ENCODE data around the gene RTKN2. TPM values are rescaled to one million over a fixed set of nuclear protein-coding genes. Genes with fewer than 3 reads are reported as not detected.
"Not testable (repeated sequence)": the region's sequence is repeated elsewhere in the genome, so short reads cannot be mapped to it uniquely, and the experiment has no call there.

The RTKN2 gene
- total and polyA plus RNA-seq, 3 donors from 2014 or later, result 6.3 to 9.1 (median 7.5) TPM

DNA sequence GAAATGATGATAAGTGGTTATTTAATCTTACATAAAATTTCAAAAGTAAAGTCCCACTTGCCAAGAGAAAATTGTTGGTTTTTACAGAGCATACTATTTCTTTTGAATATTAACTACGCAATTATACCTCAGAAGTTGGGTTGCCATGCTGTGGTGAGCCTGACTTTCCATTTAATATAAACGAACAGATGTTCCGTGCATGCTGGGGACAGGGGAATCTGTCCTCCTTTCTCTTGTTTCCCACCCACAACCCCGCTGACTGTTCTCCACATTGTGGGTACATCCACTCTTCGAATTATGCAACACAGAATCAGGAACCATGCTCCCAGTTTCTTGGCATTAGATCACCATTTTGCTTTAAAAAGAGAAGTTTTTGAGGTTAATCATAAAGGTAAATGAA lies 29.2 kb upstream of the RTKN2 start:
- WGBS, 2 donors, result 69 to 74% methylated on average over 5 of the region's 5 CpGs
- intact Hi-C loops (cut with DNase I; ENCODE audit: low total_unique reads), result no loop called here
- Histone ChIP-seq H3K27me3 (no peaks in the 10 kb centered on the region), H3K9me3 (no peaks in the 10 kb centered on the region), H3K4me3 (no peak overlapping the region), H3K27ac (no peak overlapping the region), H3K36me3 (ENCODE audit: low read depth, missing control alignments) (no peaks in the 10 kb centered on the region), H3K4me1 (no peaks in the 10 kb centered on the region)
- TF ChIP-seq, protein P1, sequence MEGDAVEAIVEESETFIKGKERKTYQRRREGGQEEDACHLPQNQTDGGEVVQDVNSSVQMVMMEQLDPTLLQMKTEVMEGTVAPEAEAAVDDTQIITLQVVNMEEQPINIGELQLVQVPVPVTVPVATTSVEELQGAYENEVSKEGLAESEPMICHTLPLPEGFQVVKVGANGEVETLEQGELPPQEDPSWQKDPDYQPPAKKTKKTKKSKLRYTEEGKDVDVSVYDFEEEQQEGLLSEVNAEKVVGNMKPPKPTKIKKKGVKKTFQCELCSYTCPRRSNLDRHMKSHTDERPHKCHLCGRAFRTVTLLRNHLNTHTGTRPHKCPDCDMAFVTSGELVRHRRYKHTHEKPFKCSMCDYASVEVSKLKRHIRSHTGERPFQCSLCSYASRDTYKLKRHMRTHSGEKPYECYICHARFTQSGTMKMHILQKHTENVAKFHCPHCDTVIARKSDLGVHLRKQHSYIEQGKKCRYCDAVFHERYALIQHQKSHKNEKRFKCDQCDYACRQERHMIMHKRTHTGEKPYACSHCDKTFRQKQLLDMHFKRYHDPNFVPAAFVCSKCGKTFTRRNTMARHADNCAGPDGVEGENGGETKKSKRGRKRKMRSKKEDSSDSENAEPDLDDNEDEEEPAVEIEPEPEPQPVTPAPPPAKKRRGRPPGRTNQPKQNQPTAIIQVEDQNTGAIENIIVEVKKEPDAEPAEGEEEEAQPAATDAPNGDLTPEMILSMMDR (IDR thresholded peaks at IDR 0.05), result no peak
- no peak for TF ChIP-seq POLR2A (IDR thresholded peaks at IDR 0.05)
- no peak for DNase-seq

DNA sequence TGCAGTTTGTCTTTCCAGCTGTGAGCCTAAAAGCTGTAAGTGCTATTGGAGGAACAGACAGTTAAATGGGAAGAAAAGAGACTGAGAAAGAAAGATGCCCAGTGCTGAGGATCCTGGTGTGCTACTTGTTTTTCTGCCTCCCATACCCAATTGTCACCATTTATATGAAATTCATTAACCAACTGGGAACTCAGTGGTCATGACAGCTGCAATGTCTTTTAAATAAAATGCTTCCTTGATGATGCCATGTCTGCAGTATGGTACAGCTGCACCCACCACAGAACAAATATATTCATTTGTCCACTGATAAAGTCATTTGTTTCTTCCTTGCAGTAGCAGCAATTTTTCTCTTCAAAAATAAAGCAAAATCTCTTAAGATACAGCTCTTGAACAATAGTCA lies 15.6 kb upstream of the RTKN2 start:
- Histone ChIP-seq H3K27me3 (no peaks in the 10 kb centered on the region), H3K4me3 (no peak overlapping the region), H3K36me3 (ENCODE audit: low read depth, missing control alignments) (no peaks in the 10 kb centered on the region), H3K4me1 (no peaks in the 10 kb centered on the region), H3K9me3 (no peaks in the 10 kb centered on the region), H3K27ac (no peak overlapping the region)
- intact Hi-C loops (cut with DNase I; ENCODE audit: low total_unique reads), result no loop called here
- no peak for TF ChIP-seq POLR2A (IDR thresholded peaks at IDR 0.05)
- TF ChIP-seq, protein P1 (IDR thresholded peaks at IDR 0.05), result no peak
- DNase-seq, result no peak

DNA sequence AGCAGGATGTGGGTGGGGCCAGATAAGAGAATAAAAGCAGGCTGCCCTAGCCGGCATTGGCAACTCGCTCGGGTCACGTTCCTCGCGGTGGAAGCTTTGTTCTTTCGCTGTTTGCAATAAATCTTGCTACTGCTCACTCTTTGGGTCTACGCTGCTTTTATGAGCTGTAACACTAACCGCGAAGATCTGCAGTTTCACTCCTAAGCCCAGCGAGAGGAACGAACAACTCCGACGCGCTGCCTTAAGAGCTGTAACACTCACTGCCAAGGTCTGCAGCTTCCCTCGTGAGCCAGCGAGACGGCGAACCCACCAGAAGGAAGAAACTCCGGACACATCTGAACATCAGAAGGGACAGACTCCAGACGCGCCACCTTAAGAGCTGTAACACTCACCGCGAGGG lies 12.7 kb upstream of the RTKN2 start:
- H3K27me3 ChIP-seq; H3K9me3 ChIP-seq; H3K4me1 ChIP-seq; H3K27ac ChIP-seq; H3K36me3 ChIP-seq (ENCODE audit: low read depth, missing control alignments); intact Hi-C loops (cut with DNase I; ENCODE audit: low total_unique reads): not testable (repeated sequence)
- H3K4me3 ChIP-seq, result peak overlapping the region in 1 of 2 donors; percentile 2
- DNase-seq, result peak; percentile 55
- WGBS, 2 donors, result 77 to 82% methylated on average over 24 of the region's 24 CpGs

DNA sequence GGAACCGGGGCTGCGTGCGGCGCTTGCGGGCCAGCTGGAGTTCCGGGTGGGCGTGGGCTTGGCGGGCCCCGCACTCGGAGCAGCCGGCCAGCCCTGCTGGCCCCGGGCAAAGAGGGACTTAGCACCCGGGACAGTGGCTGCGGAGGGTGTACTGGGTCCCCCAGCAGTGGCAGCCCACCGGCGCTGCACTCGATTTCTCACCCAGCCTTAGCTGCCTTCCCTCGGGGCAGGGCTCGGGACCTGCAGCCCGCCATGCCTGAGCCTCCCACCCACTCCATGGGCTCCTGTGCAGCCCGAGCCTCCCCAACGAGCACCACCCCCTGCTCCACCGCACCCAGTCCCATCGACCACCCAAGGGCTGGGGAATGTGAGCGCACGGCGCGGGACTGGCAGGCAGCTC lies 11.7 kb upstream of the RTKN2 start:
- H3K4me1 ChIP-seq; DNase-seq; H3K9me3 ChIP-seq; H3K27me3 ChIP-seq; intact Hi-C loops (cut with DNase I; ENCODE audit: low total_unique reads); H3K27ac ChIP-seq; H3K36me3 ChIP-seq (ENCODE audit: low read depth, missing control alignments): not testable (repeated sequence)
- WGBS, 2 donors, result 71 to 73% methylated on average over 13 to 28 of the region's 28 CpGs
- peak overlapping the region in 1 of 2 donors; percentile 23 for H3K4me3 ChIP-seq

DNA sequence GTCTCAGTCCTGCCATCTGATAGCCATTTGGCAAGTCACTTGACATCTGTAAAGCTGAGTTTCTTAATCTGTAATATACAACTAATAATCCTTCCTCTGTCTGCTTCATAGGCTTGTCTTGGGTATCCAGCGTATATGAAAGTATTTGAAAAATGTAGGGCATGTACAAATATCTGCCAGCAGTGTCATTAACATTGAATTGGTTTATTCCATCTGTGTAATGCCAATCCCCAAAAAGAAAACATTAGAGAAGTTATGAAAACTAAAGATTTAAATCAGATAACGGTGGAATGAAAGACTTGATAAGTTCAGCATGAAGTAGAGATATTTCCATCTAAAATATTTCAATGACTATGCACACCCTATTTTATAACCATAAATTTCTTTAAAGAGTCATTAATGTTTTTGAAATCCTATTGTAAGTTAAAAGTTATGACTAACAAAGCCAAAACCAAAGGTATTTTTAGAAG lies 9.8 kb upstream of the RTKN2 start:
- Histone ChIP-seq H3K4me3 (no peak overlapping the region), H3K27me3 (no peaks in the 10 kb centered on the region), H3K36me3 (ENCODE audit: low read depth, missing control alignments) (no peaks in the 10 kb centered on the region), H3K4me1 (no peaks in the 10 kb centered on the region), H3K9me3 (no peaks in the 10 kb centered on the region), H3K27ac (no peak overlapping the region)
- 65 to 73% methylated on average over 2 of the region's 2 CpGs for WGBS, 2 donors
- TF ChIP-seq, protein P1 (IDR thresholded peaks at IDR 0.05), result no peak
- TF ChIP-seq POLR2A (IDR thresholded peaks at IDR 0.05), result no peak
- no peak for DNase-seq
- intact Hi-C loops (cut with DNase I; ENCODE audit: low total_unique reads), result no loop called here

DNA sequence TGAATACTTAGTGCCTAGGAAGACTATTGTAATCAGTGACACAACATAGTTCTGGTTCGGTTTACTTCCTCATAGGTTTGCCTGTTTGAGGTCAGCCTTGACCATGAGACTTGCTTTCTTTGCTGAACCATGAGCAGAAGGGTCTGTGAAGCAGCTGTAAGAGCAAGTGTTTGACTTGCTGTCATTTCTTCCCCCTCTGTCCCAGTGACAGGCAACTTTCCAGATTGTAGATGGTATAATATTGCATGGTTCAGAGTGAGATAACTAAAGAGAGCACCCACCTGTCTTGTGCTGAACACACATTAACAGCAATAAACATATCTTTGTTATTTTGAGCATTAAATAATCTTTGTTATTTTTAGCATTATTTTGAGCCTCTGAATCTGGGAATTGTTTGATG lies 9.3 kb upstream of the RTKN2 start:
- Histone ChIP-seq H3K27me3 (no peaks in the 10 kb centered on the region), H3K4me3 (no peak overlapping the region), H3K9me3 (no peaks in the 10 kb centered on the region), H3K4me1 (no peaks in the 10 kb centered on the region), H3K36me3 (ENCODE audit: low read depth, missing control alignments) (no peaks in the 10 kb centered on the region), H3K27ac (no peak overlapping the region)
- TF ChIP-seq, protein P1 (IDR thresholded peaks at IDR 0.05), result no peak
- no peak for TF ChIP-seq POLR2A (IDR thresholded peaks at IDR 0.05)
- 83 to 86% methylated on average over 1 of the region's 1 CpG for WGBS, 2 donors
- no peak for DNase-seq
- intact Hi-C loops (cut with DNase I; ENCODE audit: low total_unique reads), result no loop called here
